GM13976 (cell line): Measurements from ENCODE around the gene RSPRY1.

Source experiments
- DNase-seq: peaks from one replicate; pipeline ENCODE4 v3.0.0; 2012; ENCODE audit warnings: low spot score
- in situ Hi-C: fragments of 300-500 bp; cut with MboI; formaldehyde crosslinking; loops from one replicate; pipeline ENCODE4 v1.12.0; 2022; ENCODE audit warnings: low sequenced_read_pairs, mixed read lengths, inconsistent platforms; ENCODE audit not compliant: unreplicated experiment
- TF ChIP-seq, protein P1 (sequence below): IDR thresholded peaks from 2 replicates; pipeline ENCODE4 v1.5.1; 2012; ENCODE audit warnings: borderline replicate concordance, mild to moderate bottlenecking; ENCODE audit not compliant: insufficient read depth; ENCODE audit errors: extremely low read depth, missing control alignments, control extremely low read depth

RSPRY1 gene

GRCh38 chr16:57202095-57202886, 16.2 kb downstream of the RSPRY1 start:
- in situ Hi-C loops = no loop called here
- TF ChIP-seq, protein P1, sequence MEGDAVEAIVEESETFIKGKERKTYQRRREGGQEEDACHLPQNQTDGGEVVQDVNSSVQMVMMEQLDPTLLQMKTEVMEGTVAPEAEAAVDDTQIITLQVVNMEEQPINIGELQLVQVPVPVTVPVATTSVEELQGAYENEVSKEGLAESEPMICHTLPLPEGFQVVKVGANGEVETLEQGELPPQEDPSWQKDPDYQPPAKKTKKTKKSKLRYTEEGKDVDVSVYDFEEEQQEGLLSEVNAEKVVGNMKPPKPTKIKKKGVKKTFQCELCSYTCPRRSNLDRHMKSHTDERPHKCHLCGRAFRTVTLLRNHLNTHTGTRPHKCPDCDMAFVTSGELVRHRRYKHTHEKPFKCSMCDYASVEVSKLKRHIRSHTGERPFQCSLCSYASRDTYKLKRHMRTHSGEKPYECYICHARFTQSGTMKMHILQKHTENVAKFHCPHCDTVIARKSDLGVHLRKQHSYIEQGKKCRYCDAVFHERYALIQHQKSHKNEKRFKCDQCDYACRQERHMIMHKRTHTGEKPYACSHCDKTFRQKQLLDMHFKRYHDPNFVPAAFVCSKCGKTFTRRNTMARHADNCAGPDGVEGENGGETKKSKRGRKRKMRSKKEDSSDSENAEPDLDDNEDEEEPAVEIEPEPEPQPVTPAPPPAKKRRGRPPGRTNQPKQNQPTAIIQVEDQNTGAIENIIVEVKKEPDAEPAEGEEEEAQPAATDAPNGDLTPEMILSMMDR = no peak
- no peak for DNase-seq

GRCh38 chr16:57203451-57203850, 17.3 kb downstream of the RSPRY1 start:
- no peak for DNase-seq
- in situ Hi-C loops = no loop called here
- TF ChIP-seq, protein P1 = no peak

GRCh38 chr16:57204675-57205074, 18.5 kb downstream of the RSPRY1 start:
- no peak for DNase-seq
- TF ChIP-seq, protein P1 = no peak
- in situ Hi-C loops = no loop called here

DNA sequence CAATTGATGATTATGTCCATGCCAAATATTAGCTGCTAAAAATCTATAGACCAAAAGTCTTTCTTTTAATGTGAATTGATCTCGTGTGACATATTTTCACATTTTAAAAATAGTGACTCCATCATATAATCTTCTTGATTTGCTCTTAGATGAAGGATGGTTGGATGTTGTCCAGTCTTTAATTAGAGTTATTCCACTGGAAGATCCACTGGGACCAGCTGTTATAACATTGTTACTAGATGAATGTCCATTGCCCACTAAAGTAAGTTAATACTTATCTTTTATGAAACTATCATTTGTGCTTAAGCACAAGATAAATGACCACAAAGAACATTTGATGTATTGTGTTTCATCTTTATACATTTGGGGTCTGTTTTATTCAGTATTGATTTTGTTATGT, 22.8 kb downstream of the RSPRY1 start:
- no peak for DNase-seq
- TF ChIP-seq, protein P1 = no peak
- in situ Hi-C loops = no loop called here

GRCh38 chr16:57209780-57210179, 23.7 kb downstream of the RSPRY1 start:
- TF ChIP-seq, protein P1 = no peak

DNA sequence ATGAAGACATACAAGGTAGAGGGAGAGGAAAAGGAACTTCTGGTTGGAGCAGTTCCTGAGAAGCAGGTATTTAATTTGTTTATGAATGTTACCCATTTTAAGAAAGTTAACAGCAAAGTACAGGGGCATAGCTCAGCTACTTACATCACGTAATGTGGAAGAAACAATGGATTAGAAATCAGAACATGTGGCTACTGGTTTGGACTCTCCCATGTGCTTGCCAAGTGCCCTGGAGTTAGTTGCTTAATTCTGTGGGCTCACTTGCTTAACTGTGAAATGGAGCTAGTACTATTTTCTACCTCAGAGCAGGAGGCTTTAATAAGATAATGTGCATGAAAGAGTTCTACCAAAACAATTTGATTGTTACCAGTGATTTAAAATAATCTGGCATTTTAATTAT, 27.3 kb downstream of the RSPRY1 start:
- no peak for DNase-seq
- TF ChIP-seq, protein P1 = no peak
- in situ Hi-C loops = no loop called here

More at GRCh38 chr16:57209780-57210179, 23.7 kb downstream of the RSPRY1 start:
- in situ Hi-C loops = no loop called here
- no peak for DNase-seq

DNA sequence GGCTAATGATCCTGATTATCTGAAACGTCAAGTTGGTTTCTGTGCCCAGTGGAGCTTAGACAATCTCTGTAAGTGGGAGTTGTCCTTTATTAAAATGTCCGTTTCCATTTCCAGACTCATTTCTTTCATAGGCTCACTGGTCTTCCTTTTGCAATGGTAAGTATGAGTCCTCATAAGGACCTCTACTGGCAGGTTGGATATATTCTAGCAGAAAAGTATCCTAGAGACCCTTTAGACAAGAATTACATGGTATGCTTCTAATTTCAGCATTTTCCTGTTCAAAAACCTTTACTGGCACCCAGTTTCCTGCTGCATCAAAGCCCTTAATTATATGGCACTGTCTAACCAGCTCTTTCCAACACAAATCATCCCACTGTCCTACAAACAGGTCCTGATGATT, 30.8 kb downstream of the RSPRY1 start:
- DNase-seq = no peak
- in situ Hi-C loops = no loop called here
- TF ChIP-seq, protein P1 = no peak
